Lower lobe of right lung (tissue), 2 donors: ENCODE data around the gene MRGPRF. TPM values are rescaled to one million over a fixed set of nuclear protein-coding genes. Genes with fewer than 3 reads are reported as not detected.

Experiments used
- ATAC-seq, 2 donors: fragments of 200-7000 bp; cut with Tn5 transposase; one replicate each; pipeline ENCODE4 v1.9.1; 2020 to 2022; ENCODE audit warnings: mild to moderate bottlenecking in 2 of 2, moderate library complexity in 2 of 2
- DNase-seq: peaks from one replicate; pipeline ENCODE4 v3.0.0-alpha.2; 2020
- H3K27ac ChIP-seq: fragments of 200-600 bp; one replicate; pipeline ENCODE4 v1.8.0; 2022
- H3K27me3 ChIP-seq: fragments of 200-600 bp; one replicate; pipeline ENCODE4 v1.8.0; 2022; ENCODE audit warnings: low read depth
- H3K36me3 ChIP-seq: fragments of 200-600 bp; one replicate; pipeline ENCODE4 v1.8.0; 2022; ENCODE audit warnings: mild to moderate bottlenecking
- H3K4me1 ChIP-seq: fragments of 200-600 bp; one replicate; pipeline ENCODE4 v1.8.0; 2022
- H3K4me3 ChIP-seq: fragments of 200-600 bp; one replicate; pipeline ENCODE4 v1.8.0; 2022; ENCODE audit warnings: mild to moderate bottlenecking
- H3K9me3 ChIP-seq: fragments of 200-600 bp; one replicate; pipeline ENCODE4 v1.8.0; 2022
- intact Hi-C: fragments of 100-400 bp; cut with DNase I; formaldehyde crosslinking; loops from one replicate; pipeline ENCODE4 v1.11.0; 2022
- total RNA-seq: library from RNA; stranded (reverse); fragmentation: NEBNext Ultra II Directional; extraction: Animal tissue kit (Norgen Biotek cat#: 25700); gene quantifications from one replicate; pipeline ENCODE4 v1.2.1, GENCODE V29; 2021
- TF ChIP-seq, protein P1 (sequence below): fragments of 200-600 bp; IDR thresholded peaks from one replicate; pipeline ENCODE4 v1.8.0; 2022; ENCODE audit warnings: antibody characterized with exemption, mild to moderate bottlenecking
- donor health status: DM: no; HTN: yes; CAD: no; lungs with severe emphysema.

Gene MRGPRF
- total RNA-seq, 1 donor from 2014 or later = 11.5 TPM

DNA sequence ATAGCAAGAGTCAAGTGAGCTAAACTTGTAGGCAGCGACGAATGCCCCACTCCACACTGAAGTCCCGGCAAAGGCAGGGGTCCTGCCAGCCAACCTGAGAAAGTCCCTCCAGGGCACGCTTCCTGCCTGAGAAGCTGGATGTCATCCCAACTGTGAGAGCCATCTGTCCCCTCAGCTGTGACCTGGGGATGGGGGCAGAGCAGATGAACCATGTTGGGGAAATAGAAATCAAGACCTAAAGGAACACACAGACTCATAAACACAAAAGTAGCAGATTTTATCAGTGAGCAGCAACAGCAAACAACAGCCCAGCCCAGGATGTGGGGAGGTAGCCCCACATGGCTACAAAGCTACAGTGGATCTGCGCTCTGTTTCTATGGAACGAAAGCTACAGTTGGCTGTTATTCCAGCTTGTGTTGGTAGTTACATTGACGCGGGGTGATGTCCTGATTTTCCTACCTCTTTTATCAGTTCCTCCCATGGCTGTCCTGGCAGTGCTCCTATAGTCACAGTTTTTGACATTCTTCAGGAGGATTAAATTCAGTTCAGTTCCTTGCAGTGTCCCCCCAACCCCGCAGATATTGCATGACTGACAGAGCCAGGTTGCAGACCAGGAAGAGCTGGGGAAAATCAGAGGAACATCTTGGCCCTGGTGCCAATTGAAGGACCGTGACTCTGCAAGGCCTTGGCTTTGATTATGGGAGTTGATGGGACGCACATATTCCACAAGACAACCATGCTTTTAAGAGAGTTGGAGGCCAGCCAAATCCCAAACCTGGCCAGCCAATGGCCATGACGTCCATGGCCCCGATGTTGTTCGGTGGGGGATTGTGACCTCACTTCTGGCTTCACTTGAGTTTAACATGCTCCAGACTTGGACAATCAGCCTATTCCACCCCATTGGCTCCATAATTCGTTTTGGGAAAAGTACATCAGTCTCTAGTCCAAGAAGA lies 46.9 kb downstream of the MRGPRF start:
- Histone ChIP-seq H3K27me3 (peaks cover 5% of the 10 kb centered on the region), H3K9me3 (no peaks in the 10 kb centered on the region), H3K4me3 (no peak overlapping the region), H3K4me1 (no peaks in the 10 kb centered on the region), H3K36me3 (no peaks in the 10 kb centered on the region), H3K27ac (no peak overlapping the region)
- DNase-seq (peak; percentile 29), ATAC-seq (no peak)
- intact Hi-C loops = no loop called here
- TF ChIP-seq, protein P1, sequence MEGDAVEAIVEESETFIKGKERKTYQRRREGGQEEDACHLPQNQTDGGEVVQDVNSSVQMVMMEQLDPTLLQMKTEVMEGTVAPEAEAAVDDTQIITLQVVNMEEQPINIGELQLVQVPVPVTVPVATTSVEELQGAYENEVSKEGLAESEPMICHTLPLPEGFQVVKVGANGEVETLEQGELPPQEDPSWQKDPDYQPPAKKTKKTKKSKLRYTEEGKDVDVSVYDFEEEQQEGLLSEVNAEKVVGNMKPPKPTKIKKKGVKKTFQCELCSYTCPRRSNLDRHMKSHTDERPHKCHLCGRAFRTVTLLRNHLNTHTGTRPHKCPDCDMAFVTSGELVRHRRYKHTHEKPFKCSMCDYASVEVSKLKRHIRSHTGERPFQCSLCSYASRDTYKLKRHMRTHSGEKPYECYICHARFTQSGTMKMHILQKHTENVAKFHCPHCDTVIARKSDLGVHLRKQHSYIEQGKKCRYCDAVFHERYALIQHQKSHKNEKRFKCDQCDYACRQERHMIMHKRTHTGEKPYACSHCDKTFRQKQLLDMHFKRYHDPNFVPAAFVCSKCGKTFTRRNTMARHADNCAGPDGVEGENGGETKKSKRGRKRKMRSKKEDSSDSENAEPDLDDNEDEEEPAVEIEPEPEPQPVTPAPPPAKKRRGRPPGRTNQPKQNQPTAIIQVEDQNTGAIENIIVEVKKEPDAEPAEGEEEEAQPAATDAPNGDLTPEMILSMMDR = no peak

DNA sequence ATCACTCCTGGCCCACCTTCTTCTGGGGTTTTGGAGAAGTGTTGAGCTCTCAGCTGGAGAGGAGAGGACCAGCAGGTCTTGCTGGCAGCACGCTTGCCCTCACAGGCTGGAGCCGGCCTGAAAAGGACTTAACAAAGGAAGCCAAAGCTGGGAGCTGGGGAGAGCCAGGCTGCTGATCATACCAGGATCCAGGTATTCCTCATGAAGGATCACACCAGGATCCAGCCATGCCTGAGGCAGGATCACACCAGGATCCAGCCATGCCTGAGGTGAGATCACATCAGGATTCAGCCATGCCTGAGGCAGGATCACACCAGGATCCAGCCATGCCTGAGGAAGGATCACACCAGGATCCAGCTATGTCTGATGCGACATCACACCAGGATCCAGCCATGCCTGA lies 49.3 kb downstream of the MRGPRF start:
- intact Hi-C loops = no loop called here
- peak; percentile 65 to 77 for ATAC-seq
- H3K36me3 ChIP-seq = no peaks in the 10 kb centered on the region
- TF ChIP-seq, protein P1 = no peak
- peak; percentile 30 for DNase-seq
- no peaks in the 10 kb centered on the region for H3K4me1 ChIP-seq
- H3K27ac ChIP-seq = no peak overlapping the region
- H3K4me3 ChIP-seq = no peak overlapping the region
- H3K27me3 ChIP-seq = no peaks in the 10 kb centered on the region
- H3K9me3 ChIP-seq = no peaks in the 10 kb centered on the region

DNA sequence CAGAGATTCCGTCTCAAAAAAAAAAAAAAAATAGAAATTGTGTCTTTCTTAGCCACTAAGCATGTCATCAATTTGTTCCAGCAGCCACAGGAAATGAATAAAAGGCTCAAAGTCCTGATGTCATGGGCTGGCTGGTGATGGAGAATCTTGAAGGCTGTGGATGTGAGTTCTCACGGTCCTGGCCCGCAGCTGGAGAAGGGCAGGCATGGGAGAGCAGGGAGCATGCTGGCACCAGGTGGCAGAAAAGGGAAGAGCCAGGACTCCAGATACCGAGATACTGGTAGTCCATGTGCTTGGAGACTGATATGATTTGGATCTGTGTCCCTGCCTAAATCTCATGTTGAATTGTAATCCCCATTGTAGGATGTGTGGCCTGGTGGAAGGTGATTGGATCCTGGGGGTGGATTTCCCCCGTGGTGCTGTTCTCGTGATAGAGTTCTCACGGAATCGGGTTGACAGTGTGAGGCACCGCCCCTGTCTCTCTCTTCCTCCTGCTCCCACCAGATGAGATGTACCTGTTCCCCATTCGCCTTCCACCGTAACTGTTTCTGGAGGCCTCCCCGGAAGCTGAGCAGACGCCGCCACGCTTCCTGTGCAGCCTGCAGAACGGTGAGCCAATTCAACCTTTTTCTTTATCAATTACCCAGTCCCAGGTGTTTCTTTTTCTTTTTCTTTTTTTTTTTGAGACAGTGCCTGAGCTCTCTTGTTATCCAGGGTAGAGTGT lies 50.4 kb downstream of the MRGPRF start:
- ATAC-seq (no peak), DNase-seq (peak; percentile 19)
- TF ChIP-seq, protein P1 = no peak
- no peaks in the 10 kb centered on the region for H3K9me3 ChIP-seq
- H3K4me1 ChIP-seq = no peaks in the 10 kb centered on the region
- H3K36me3 ChIP-seq = no peaks in the 10 kb centered on the region
- H3K4me3 ChIP-seq = no peak overlapping the region
- H3K27me3 ChIP-seq = no peaks in the 10 kb centered on the region
- intact Hi-C loops = no loop called here
- no peak overlapping the region for H3K27ac ChIP-seq

DNA sequence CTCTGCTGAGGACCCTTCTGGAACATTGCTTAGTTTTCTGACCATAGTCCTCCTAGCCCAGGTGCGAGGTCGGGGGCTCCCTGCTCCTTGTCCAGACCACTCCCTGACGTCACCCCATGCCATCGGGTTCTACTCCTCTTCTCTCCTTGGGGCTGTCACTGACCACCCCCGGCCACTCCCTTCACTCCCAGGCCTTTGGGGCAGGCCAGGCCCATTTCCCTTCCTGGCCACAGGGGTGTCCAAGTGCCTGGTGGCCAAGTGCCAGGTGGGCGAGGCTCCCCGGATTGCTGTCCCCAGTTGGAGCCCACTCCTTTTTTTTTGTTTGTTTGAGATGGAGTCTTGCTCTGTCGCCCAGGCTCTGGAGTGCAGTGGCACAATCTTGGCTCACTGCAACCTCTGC lies 51.8 kb downstream of the MRGPRF start:
- H3K36me3 ChIP-seq = no peaks in the 10 kb centered on the region
- TF ChIP-seq, protein P1 = no peak
- no peak overlapping the region for H3K4me3 ChIP-seq
- no peaks in the 10 kb centered on the region for H3K27me3 ChIP-seq
- no peaks in the 10 kb centered on the region for H3K9me3 ChIP-seq
- no peaks in the 10 kb centered on the region for H3K4me1 ChIP-seq
- ATAC-seq (no peak), DNase-seq (peak; percentile 36)
- intact Hi-C loops = no loop called here
- no peak overlapping the region for H3K27ac ChIP-seq

DNA sequence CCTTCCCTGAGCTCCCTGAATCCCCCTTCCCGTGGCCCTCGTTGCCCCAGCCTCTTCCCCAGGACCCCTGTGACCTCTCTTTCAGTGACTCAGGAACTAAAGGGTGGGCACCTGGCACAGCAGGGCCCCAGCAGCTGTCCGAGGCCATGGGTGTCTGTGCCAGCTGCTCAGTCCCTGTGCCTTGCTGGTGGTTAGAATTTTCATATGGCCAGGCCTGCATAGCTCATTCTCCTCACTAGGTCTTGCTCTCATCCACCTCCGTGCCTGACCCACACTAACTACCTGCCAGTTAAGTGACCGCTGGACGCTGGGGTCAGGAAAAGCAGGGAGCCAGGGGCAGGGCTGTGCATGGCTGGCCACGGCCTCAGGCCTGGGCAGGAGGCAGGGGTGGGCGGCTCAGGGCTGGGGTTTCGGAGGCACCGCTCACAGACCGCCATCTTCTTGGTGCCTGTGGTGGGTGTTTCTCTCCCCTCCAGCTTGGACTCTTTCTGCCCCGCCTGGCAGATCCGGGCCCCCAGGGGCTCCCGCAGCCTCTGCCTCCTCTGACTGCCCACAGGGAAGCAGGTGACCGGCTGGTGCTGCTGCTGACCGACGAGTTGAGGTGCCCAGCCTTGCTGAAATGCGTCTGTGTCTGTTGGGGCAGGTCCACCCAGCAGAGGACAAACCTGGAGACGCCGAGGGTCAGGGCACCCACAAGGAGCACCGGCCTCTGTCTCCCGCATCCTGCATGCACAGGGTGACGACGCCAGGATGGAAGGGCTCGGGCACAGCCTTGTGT lies 52.6 kb downstream of the MRGPRF start:
- Histone ChIP-seq H3K27me3 (no peaks in the 10 kb centered on the region), H3K9me3 (no peaks in the 10 kb centered on the region), H3K36me3 (no peaks in the 10 kb centered on the region), H3K4me1 (peaks cover 2% of the 10 kb centered on the region), H3K4me3 (no peak overlapping the region), H3K27ac (no peak overlapping the region)
- intact Hi-C loops = no loop called here
- DNase-seq (peak; percentile 30), ATAC-seq (no peak)
- TF ChIP-seq, protein P1 = no peak
